A549 treated with CORT108297 at 1 μM for 4 hours (cell line): ENCODE data around the gene KRT1. TPM values are rescaled to one million over a fixed set of nuclear protein-coding genes. Genes with fewer than 3 reads are reported as not detected.

Source experiments
- total RNA-seq: library from RNA; stranded (reverse); fragments of 200-300 nt; extraction: Qiagen RNA extraction; gene quantifications from 5 replicates; pipeline ENCODE4 v1.2.3, GENCODE V29; 2022

The KRT1 gene
- total RNA-seq, result not detected in 5 replicates

DNA sequence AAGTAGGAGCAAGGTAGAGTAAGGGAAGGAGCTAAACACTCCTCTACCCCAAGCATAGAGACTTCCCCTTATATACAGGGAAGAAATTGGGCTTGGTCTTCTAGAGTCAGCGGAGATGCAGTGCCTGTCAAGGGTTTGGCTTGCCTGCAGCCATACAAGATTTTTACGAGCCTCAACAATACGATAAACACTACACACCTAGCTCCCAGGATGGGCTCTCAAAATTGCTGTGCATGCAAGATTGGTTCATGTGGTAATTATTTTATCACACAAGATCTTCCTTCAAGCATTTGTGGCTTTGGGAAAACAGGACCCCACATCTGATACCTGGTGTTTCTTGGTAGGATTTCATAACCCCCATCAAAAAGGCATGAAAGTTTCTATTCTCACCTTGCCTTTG, at the start of gene KRT1:
KRT1 (minus strand) TSS at position 45 of the 400 bp plus-strand sequence. CDS start 59 bp downstream, outside the sequence.

DNA sequence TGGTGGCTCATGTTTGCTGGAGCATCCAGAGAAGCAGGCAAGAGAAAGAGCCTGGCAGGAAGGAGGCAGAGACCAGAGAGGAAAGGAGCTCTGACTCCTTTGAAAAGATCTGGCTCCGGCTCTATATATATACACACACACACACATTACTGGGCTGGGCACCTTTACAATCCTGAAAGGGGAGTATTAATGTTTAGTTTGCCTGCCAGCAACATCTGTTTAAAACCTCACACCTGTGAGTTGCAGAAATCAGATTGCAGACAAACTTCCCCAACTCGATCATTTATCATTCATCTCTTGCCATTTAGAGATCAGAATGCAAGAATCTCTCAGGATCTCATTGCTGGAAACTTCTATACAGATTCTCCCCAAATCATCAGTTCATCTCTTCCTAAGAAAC, 23.2 kb upstream of the KRT1 start, which contains the start of gene KRT77:
KRT77 (minus strand) TSS at position 101 of the 400 bp plus-strand sequence; CDS start at position 11, 90 bp downstream.

DNA sequence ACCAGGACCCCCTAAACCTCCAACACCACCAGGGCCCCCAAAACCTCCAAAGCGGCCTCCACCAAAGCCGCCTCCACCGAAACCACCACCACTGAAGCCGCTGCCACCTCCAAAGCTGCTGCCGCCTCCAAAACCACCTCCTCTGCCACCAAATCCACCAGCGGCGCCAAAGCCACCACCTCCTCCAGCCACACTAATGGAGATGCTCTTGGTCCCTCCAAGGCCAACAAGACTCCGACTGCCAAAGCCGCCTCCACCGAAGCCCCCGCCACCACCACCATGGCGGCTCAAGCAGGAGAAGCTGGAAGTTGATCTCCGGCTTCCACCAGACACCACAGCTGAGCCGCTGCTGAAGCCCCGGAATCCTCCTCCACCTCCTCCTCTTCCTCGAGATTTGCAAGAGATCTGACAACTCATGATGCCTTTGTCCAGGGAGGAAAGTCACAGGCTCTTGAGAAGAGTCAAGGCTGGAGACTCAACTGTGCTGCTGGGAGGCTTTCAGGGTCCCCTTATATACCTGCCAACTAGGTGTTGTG, 28.4 kb downstream of the KRT1 start, which contains the start of gene KRT2:
KRT2 (minus strand) TSS at position 486 of the 536 bp plus-strand sequence; CDS start at position 417, 69 bp downstream.

Other genes with a start within 250 kb of the KRT1 start
- gene KRT75, start 246.0 kb downstream of the KRT1 start, total RNA-seq, result 0.13 to 0.21 TPM (median 0.16 TPM) in 5 replicates
- gene KRT6B, start 228.3 kb downstream of the KRT1 start, total RNA-seq, result 0.05 to 0.07 TPM (median 0.06 TPM) in 3 of 5 replicates, not detected in the others
- not detected in 5 replicates for gene KRT6C, start 206.6 kb downstream of the KRT1 start, total RNA-seq
- gene KRT6A, start 187.2 kb downstream of the KRT1 start, total RNA-seq, result 1.4 to 2.9 TPM (median 1.6 TPM) in 5 replicates
- 0.08 to 0.27 TPM (median 0.21 TPM) in 5 replicates for gene KRT5, start 160.0 kb downstream of the KRT1 start, total RNA-seq
- 0.05 TPM in 1 of 5 replicates, not detected in the others for gene KRT71, start 127.3 kb downstream of the KRT1 start, total RNA-seq
- not detected in 5 replicates for gene KRT74, start 106.6 kb downstream of the KRT1 start, total RNA-seq
- 0.05 TPM in 1 of 5 replicates, not detected in the others for gene KRT72, start 78.9 kb downstream of the KRT1 start, total RNA-seq
- gene KRT73, start 61.8 kb downstream of the KRT1 start, total RNA-seq, result not detected in 5 replicates
- gene KRT2, start 28.2 kb downstream of the KRT1 start, total RNA-seq, result not detected in 5 replicates
- not detected in 5 replicates for gene KRT77, start 23.1 kb upstream of the KRT1 start, total RNA-seq
- gene KRT76, start 96.9 kb upstream of the KRT1 start, total RNA-seq, result not detected in 5 replicates
- gene KRT3, start 115.7 kb upstream of the KRT1 start, total RNA-seq, result 0.05 to 0.09 TPM (median 0.06 TPM) in 4 of 5 replicates, not detected in the other
- gene KRT4, start 133.7 kb upstream of the KRT1 start, total RNA-seq, result 2.8 to 3.8 TPM (median 3.0 TPM) in 5 replicates
- 0.05 to 0.14 TPM (median 0.09 TPM) in 4 of 5 replicates, not detected in the other for gene KRT79, start 153.9 kb upstream of the KRT1 start, total RNA-seq
- 0.08 to 0.14 TPM (median 0.10 TPM) in 3 of 5 replicates, not detected in the others for gene KRT78, start 168.6 kb upstream of the KRT1 start, total RNA-seq
- 2,966 to 3,831 TPM (median 3,677 TPM) in 5 replicates for gene KRT8, start 224.7 kb upstream of the KRT1 start, total RNA-seq